ENCODE measurements around the gene UPK3BL2. TPM values are rescaled to one million over a fixed set of nuclear protein-coding genes. Genes with fewer than 3 reads are reported as not detected.
A peak's percentile ranks its signal among the peaks of the same experiment; 100 is the strongest.
"Not testable (repeated sequence)": the region's sequence is repeated elsewhere in the genome, so short reads cannot be mapped to it uniquely, and the experiment has no call there.

The UPK3BL2 gene
- polyA plus RNA-seq, 6 donors from 2014 or later: 1.2 to 7.3 (median 2.5) TPM

DNA sequence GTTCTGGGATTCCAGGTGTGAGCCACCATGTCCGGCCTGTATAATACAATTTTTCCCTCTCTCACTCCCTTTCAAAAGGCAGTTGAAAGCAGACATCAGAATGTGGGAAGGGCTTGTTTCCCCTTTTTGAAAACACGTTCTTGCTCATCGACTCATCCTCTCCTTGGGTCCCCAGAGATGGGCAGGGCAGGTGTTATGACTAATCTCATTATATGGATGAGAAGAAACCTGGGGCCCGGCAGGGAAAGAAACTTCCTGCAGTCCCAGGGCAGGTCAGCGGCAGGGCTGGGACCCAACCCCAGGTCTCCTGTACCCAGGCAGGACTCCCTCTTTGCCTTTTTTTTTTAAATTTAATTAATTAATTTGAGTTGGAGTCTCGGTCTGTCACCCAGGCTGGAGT, 2.9 kb upstream of the UPK3BL2 start:
- not testable (repeated sequence) for H3K36me3 Mint-ChIP-seq, H3K27me3 Mint-ChIP-seq
- ATAC-seq (ENCODE audit: low read depth in 2 of 2): peak; percentile 80 to 86

GRCh38 chr7:102545288-102545687, 1.8 kb upstream of the UPK3BL2 start:
- not testable (repeated sequence) for H3K36me3 Mint-ChIP-seq; H3K4me3 Mint-ChIP-seq; H3K9me3 Mint-ChIP-seq; H3K4me1 Mint-ChIP-seq; ATAC-seq (ENCODE audit: low read depth in 2 of 2); DNase-seq; H3K27me3 Mint-ChIP-seq; H3K27ac Mint-ChIP-seq

More for the DNA sequence above, 2.9 kb upstream of the UPK3BL2 start:
- not testable (repeated sequence) for H3K9me3 Mint-ChIP-seq, H3K4me1 Mint-ChIP-seq, DNase-seq, H3K27ac Mint-ChIP-seq, H3K4me3 Mint-ChIP-seq

DNA sequence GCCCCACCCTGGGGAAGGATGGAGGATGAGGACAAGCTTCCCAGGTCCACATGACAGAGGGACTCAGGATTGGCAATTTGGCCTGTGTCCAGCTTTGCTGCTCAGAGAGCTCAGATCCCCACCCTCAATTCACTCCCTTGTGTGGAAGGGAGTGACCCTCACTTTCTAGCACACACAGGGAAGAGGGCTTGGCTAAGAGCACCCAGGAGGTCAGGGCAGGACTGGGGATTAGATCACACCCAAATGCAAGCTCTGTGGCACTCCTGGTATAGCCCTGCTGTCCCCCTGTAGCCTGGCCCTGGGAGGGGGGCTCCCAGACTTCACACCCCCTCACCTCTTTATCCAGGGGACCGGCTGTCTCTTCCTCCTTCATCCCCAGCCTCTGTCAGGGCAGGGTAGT, 876 bp upstream of the UPK3BL2 start:
- DNase-seq; H3K4me3 Mint-ChIP-seq; H3K36me3 Mint-ChIP-seq; ATAC-seq (ENCODE audit: low read depth in 2 of 2); H3K4me1 Mint-ChIP-seq; H3K27me3 Mint-ChIP-seq; H3K9me3 Mint-ChIP-seq; H3K27ac Mint-ChIP-seq: not testable (repeated sequence)

GRCh38 chr7:102542771-102543170, 725 bp downstream of the UPK3BL2 start:
- H3K27me3 Mint-ChIP-seq; H3K4me1 Mint-ChIP-seq; ATAC-seq (ENCODE audit: low read depth in 2 of 2); H3K9me3 Mint-ChIP-seq; H3K4me3 Mint-ChIP-seq; DNase-seq; H3K27ac Mint-ChIP-seq; H3K36me3 Mint-ChIP-seq: not testable (repeated sequence)

GRCh38 chr7:102542083-102542482, 1.4 kb downstream of the UPK3BL2 start:
- not testable (repeated sequence) for H3K4me3 Mint-ChIP-seq; H3K27ac Mint-ChIP-seq; H3K27me3 Mint-ChIP-seq; ATAC-seq (ENCODE audit: low read depth in 2 of 2); DNase-seq; H3K9me3 Mint-ChIP-seq; H3K4me1 Mint-ChIP-seq; H3K36me3 Mint-ChIP-seq

DNA sequence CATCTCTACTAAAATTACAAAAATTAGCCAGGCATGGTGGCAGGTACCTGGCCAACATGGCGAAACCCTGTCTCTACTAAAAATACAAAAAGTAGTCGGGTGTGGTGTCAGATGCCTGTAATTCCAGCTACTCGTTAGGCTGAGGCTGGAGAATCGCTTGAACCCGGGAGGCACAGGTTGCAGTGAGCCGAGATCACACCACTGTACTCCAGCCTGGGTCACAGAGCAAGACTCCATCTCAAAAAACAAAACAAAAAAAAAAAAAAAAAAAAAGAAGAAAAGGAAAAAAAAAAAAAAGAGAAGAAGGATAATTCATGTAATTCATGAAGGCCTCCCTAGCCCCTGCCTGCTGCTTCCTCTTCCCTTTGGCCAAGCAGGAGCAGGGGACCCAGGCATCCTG, 2.9 kb downstream of the UPK3BL2 start:
- not testable (repeated sequence) for H3K27me3 Mint-ChIP-seq; H3K27ac Mint-ChIP-seq; H3K4me1 Mint-ChIP-seq; H3K4me3 Mint-ChIP-seq; H3K9me3 Mint-ChIP-seq; ATAC-seq (ENCODE audit: low read depth in 2 of 2); DNase-seq; H3K36me3 Mint-ChIP-seq

DNA sequence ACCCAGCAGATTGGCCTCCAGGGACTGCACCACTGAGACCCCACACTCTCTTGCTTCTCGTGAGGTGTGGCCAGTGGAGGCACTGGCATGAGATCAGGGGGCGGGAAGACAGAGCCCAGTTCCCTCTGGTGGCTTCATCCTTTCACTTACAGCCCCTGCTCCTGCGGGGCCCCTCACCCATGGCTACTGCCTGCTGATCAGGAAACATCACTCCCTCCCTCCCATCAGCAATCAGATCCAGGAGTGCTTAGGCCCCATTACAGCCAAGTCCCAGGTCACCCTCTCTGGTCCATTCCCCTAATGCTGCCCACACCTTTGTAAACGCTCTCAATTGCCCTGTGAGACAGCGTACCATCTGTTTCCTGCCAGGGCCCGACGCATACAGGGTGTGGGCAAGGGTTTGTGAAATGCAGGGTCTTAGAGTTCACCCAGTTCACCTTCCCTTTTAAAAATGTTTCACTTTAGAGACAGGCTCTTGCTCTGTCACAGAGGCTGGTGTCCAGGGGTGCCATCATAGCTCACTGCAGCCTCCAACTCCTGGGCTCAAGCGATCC, 8.4 kb downstream of the UPK3BL2 start:
- H3K4me3 Mint-ChIP-seq; H3K36me3 Mint-ChIP-seq; H3K27me3 Mint-ChIP-seq; ATAC-seq (ENCODE audit: low read depth in 2 of 2); DNase-seq; H3K9me3 Mint-ChIP-seq; H3K4me1 Mint-ChIP-seq; H3K27ac Mint-ChIP-seq: not testable (repeated sequence)

- H3K27ac Mint-ChIP-seq; H3K9me3 Mint-ChIP-seq; H3K4me3 Mint-ChIP-seq; ATAC-seq (ENCODE audit: low read depth in 2 of 2); H3K4me1 Mint-ChIP-seq; DNase-seq; H3K27me3 Mint-ChIP-seq; H3K36me3 Mint-ChIP-seq: not testable (repeated sequence)
Measured at GRCh38 chr7:102532127-102532526, 11.4 kb downstream of the UPK3BL2 start.

GRCh38 chr7:102531583-102531982, 11.9 kb downstream of the UPK3BL2 start:
- H3K27ac Mint-ChIP-seq; DNase-seq; H3K27me3 Mint-ChIP-seq; H3K4me3 Mint-ChIP-seq; H3K36me3 Mint-ChIP-seq; H3K9me3 Mint-ChIP-seq; ATAC-seq (ENCODE audit: low read depth in 2 of 2); H3K4me1 Mint-ChIP-seq: not testable (repeated sequence)

DNA sequence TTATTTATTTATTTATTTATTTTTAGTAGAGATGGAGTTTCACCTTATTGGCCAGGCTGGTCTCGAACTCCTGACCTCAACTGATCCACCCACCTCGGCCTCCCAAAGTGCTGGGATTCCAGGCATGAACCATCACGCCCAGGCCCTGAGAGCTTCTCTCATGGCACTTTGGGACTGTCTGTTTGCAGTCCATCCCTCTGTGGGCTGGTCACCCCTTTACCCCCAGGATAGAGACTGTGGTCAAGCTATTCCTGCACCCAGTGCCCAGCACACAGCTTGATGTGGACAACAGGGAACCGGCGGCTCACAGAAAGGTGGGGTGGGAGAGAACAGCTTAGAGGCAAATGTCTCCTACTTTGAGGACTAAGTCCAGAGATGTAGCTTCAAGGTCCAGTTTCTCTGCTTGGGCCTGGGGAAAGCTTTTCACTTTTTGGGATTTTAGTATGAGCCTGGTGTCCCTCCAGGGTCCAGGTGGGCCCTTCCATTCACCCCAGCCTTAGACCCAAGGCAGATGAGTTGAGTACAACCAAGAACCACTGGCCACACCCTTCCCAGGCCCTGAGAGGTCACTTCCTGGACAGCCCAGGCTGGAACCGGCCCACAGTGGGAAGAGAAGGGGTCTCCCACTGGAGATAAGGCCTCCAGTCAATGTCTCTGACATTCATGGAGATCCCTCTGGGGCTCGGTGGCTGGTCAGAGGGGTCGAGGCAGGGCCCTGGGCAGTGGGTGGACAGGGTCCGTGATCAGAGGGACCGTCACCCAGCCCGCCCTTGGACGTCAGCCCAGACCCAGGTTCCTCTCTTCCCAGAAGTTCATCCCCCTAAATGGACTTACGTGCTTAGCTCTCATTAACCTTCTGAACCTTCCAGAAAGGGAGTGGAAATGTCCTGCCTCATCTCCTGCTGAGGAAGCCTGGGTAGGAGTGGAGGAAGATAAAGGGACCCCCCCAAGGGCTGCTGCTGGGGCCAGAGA, 15.4 kb downstream of the UPK3BL2 start:
- H3K36me3 Mint-ChIP-seq; H3K27me3 Mint-ChIP-seq; H3K4me1 Mint-ChIP-seq; H3K9me3 Mint-ChIP-seq; H3K27ac Mint-ChIP-seq; H3K4me3 Mint-ChIP-seq; DNase-seq; ATAC-seq (ENCODE audit: low read depth in 2 of 2): not testable (repeated sequence)

DNA sequence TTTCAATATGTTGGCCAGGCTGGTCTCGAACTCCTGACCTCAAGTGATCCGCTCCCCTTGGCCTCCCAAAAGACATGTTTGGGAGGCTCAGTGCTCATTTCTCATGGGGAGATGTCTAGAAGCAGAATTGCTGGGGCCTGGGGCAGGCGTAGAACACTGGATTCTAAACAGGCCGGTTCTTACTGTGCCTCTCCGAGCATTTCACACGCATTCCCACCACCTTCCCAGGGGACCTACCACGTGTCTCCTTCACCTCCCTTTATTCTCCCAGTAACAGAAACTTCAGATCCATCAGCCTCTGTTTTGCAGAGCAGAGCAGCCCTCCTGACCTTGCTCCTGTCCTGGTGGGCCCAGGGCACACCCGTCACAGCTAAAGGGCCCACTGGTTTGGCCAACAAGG, 16.3 kb downstream of the UPK3BL2 start:
- not testable (repeated sequence) for H3K4me1 Mint-ChIP-seq; H3K27ac Mint-ChIP-seq; H3K4me3 Mint-ChIP-seq; H3K27me3 Mint-ChIP-seq; DNase-seq; H3K9me3 Mint-ChIP-seq; ATAC-seq (ENCODE audit: low read depth in 2 of 2); H3K36me3 Mint-ChIP-seq

DNA sequence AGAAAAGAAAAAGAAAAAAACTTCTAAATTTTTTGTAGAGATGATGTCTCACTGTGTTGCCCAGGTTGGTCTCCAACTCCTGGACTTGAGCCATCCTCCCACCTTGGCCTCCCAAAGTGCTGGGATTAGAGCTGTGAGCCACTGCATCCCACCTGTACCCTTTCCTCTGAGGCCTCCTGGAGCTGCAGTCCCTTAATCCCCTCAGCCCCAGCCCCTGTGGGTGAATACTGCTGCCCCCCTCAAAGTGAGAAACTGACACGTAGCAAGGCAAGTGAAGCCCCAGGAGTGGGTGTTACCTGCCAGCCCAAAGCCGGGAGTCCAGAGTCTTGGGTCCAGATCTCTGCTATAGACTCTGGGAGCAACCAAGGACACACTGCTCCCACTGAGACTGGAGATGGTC, 18.7 kb downstream of the UPK3BL2 start:
- not testable (repeated sequence) for H3K27me3 Mint-ChIP-seq; H3K27ac Mint-ChIP-seq; H3K4me3 Mint-ChIP-seq; H3K4me1 Mint-ChIP-seq; ATAC-seq (ENCODE audit: low read depth in 2 of 2); DNase-seq; H3K36me3 Mint-ChIP-seq; H3K9me3 Mint-ChIP-seq

- H3K4me1 Mint-ChIP-seq; H3K4me3 Mint-ChIP-seq; ATAC-seq (ENCODE audit: low read depth in 2 of 2); H3K27me3 Mint-ChIP-seq; H3K36me3 Mint-ChIP-seq; H3K27ac Mint-ChIP-seq; H3K9me3 Mint-ChIP-seq; DNase-seq: not testable (repeated sequence)
Measured at GRCh38 chr7:102520797-102521196, 22.7 kb downstream of the UPK3BL2 start.

GRCh38 chr7:102517550-102518147, 25.8 kb downstream of the UPK3BL2 start, which contains the start of gene RASA4B:
Gene RASA4B (minus strand): TSS chr7:102517777. CDS start chr7:102517710, 67 bp downstream.
- H3K4me3 Mint-ChIP-seq: peak within 1 kb of the TSS in 6 of 8 donors; percentile 51 to 69 (median 58)

More at GRCh38 chr7:102517550-102518147, 25.8 kb downstream of the UPK3BL2 start, which contains the start of gene RASA4B:
- not testable (repeated sequence) for H3K36me3 Mint-ChIP-seq, H3K4me1 Mint-ChIP-seq, H3K9me3 Mint-ChIP-seq, H3K27me3 Mint-ChIP-seq
- peak within 1 kb of the TSS in 1 of 6 donors; percentile 69 for H3K27ac Mint-ChIP-seq
- ATAC-seq (ENCODE audit: low read depth in 2 of 2) (peak; percentile 88 to 89), DNase-seq (peak; percentile 14)
